Neural progenitor cell (in vitro differentiated cells): ENCODE data around the gene FBXO40.

Experiments
- CTCF ChIP-seq: fragments of 200-600 bp; sonication (generic); IDR thresholded peaks from 2 replicates; pipeline ENCODE4 v1.5.1; 2017; ENCODE audit warnings: antibody characterized with exemption, mild to moderate bottlenecking
- EZH2 ChIP-seq: fragments of 200-600 bp; sonication (generic); IDR thresholded peaks from 2 replicates; pipeline ENCODE4 v1.6.1; 2017; ENCODE audit warnings: antibody characterized with exemption, mild to moderate bottlenecking, moderate library complexity
- EZH2phosphoT487 ChIP-seq: fragments of 200-600 bp; sonication (generic); IDR thresholded peaks from 2 replicates; pipeline ENCODE4 v1.6.1; 2017; ENCODE audit warnings: antibody characterized with exemption

- TF ChIP-seq CTCF: no peak
- TF ChIP-seq EZH2phosphoT487: no peak
- no peak for TF ChIP-seq EZH2
Measured at GRCh38 chr3:121594850-121595249, 1.7 kb downstream of the FBXO40 start.
